GM23248 (cell line): ENCODE measurements around the gene MYO10. TPM values are rescaled to one million over a fixed set of nuclear protein-coding genes. Genes with fewer than 3 reads are reported as not detected.

Experiments
- DNase-seq: peaks from one replicate; pipeline ENCODE4 v3.0.0-alpha.2; 2015
- H2AFZ ChIP-seq: fragments of 200-600 bp; sonication (generic); 2 replicates; pipeline ENCODE4 v1.6.1; 2016; ENCODE audit warnings: antibody characterized with exemption
- H3F3A ChIP-seq: fragments of 200-600 bp; sonication (generic); 2 replicates; pipeline ENCODE4 v1.6.1; 2016; ENCODE audit warnings: mild to moderate bottlenecking, antibody characterized with exemption, mixed run types; ENCODE audit not compliant: insufficient read depth
- H3K27ac ChIP-seq: fragments of 200-600 bp; sonication (generic); 2 replicates; pipeline ENCODE4 v1.5.1; 2016; ENCODE audit warnings: mild to moderate bottlenecking
- H3K27me3 ChIP-seq: fragments of 200-600 bp; sonication (generic); replicated peaks from 2 replicates; pipeline ENCODE4 v1.6.1; 2016; ENCODE audit warnings: mild to moderate bottlenecking; ENCODE audit not compliant: insufficient read depth
- H3K36me3 ChIP-seq: fragments of 200-600 bp; sonication (generic); 2 replicates; pipeline ENCODE4 v1.6.1; 2016; ENCODE audit warnings: low read depth, mild to moderate bottlenecking
- H3K4me1 ChIP-seq: fragments of 200-600 bp; sonication (generic); 2 replicates; pipeline ENCODE4 v1.6.1; 2016; ENCODE audit warnings: mild to moderate bottlenecking; ENCODE audit not compliant: insufficient read depth
- H3K4me2 ChIP-seq: fragments of 200-600 bp; sonication (generic); one replicate; pipeline ENCODE4 v1.6.1; 2016; ENCODE audit warnings: mild to moderate bottlenecking; ENCODE audit not compliant: unreplicated experiment
- H3K4me3 ChIP-seq: fragments of 200-600 bp; sonication (generic); 2 replicates; pipeline ENCODE4 v1.5.1; 2016; ENCODE audit warnings: mild to moderate bottlenecking
- H3K79me2 ChIP-seq: fragments of 200-600 bp; sonication (generic); 2 replicates; pipeline ENCODE4 v1.6.1; 2016; ENCODE audit warnings: mild to moderate bottlenecking; ENCODE audit not compliant: insufficient read depth
- H3K9ac ChIP-seq: fragments of 200-600 bp; sonication (generic); 2 replicates; pipeline ENCODE4 v1.6.1; 2016; ENCODE audit warnings: mild to moderate bottlenecking
- H3K9me2 ChIP-seq: fragments of 200-600 bp; sonication (generic); 2 replicates; pipeline ENCODE4 v1.6.1; 2016; ENCODE audit warnings: mixed run types, mild to moderate bottlenecking, moderate library complexity; ENCODE audit not compliant: insufficient read depth
- H3K9me3 ChIP-seq: fragments of 200-600 bp; sonication (generic); one replicate; pipeline ENCODE4 v1.6.1; 2017; ENCODE audit warnings: low read depth
- H4K20me1 ChIP-seq: fragments of 200-600 bp; sonication (generic); 2 replicates; pipeline ENCODE4 v1.6.0; 2016; ENCODE audit not compliant: insufficient read depth
- EZH2 ChIP-seq: fragments of 200-600 bp; sonication (generic); IDR thresholded peaks from 2 replicates; pipeline ENCODE4 v1.6.1; 2018; ENCODE audit warnings: antibody characterized with exemption, mild to moderate bottlenecking; ENCODE audit not compliant: insufficient read depth, poor library complexity, severe bottlenecking
- EZH2phosphoT487 ChIP-seq: fragments of 200-600 bp; sonication (generic); IDR thresholded peaks from 2 replicates; pipeline ENCODE4 v1.6.1; 2018; ENCODE audit warnings: antibody characterized with exemption, moderate library complexity, mild to moderate bottlenecking, low read depth; ENCODE audit not compliant: insufficient read depth
- WGBS, 2 experiments: methylation state at CpG; one replicate each; pipeline ENCODE4 v1.1.6; 2015 to 2017; ENCODE audit warnings: low lambda C conversion rate in 2 of 2, low coverage in 1 of 2; ENCODE audit errors: missing lambda C conversion rate in 2 of 2; 5-methylcytosine and 5-hydroxymethylcytosine counted together
- in situ Hi-C: fragments of 300-500 bp; cut with MboI; formaldehyde crosslinking; loops from 2 replicates; pipeline ENCODE4 v1.15.0; 2020
- polyA plus RNA-seq: library from polyadenylated mRNA; unstranded; fragments of >200 nt; fragmentation: Nextera tagmentation; extraction: Ambion mirVana; gene quantifications from 2 replicates; pipeline ENCODE4 v1.2.1, GENCODE V29; 2016
- total RNA-seq: library from RNA; depleted of rRNA; stranded (reverse); fragments of >200 nt; shearing (Covaris generic); gene quantifications from 2 replicates; pipeline ENCODE4 v1.2.3, GENCODE V29; 2014

The MYO10 gene
- total and polyA plus RNA-seq, 2 experiments from 2014 or later, result 43.2 to 47.0 TPM

GRCh38 chr5:16756692-16757091 is 179.4 kb downstream of the MYO10 start:
- in situ Hi-C loops, result no loop called here
- Histone ChIP-seq H3K9ac (no peak overlapping the region), H3K9me2 (no peaks in the 10 kb centered on the region), H3K4me3 (no peak overlapping the region), H3K79me2 (peaks cover 40% of the 10 kb centered on the region), H3F3A (peaks cover 41% of the 10 kb centered on the region), H3K4me1 (no peaks in the 10 kb centered on the region), H3K9me3 (no peaks in the 10 kb centered on the region), H2AFZ (no peak overlapping the region), H3K27ac (no peak overlapping the region), H3K27me3 (no peaks in the 10 kb centered on the region), H3K36me3 (peaks cover 58% of the 10 kb centered on the region), H4K20me1 (no peaks in the 10 kb centered on the region), H3K4me2 (no peak overlapping the region)
- 95 to 97% methylated on average over 7 of the region's 7 CpGs for WGBS, 2 experiments
- no peak for DNase-seq
- no peak for TF ChIP-seq EZH2phosphoT487
- no peak for TF ChIP-seq EZH2

- H3K79me2 ChIP-seq, result peaks cover 51% of the 10 kb centered on the region
- no peak overlapping the region for H3K4me3 ChIP-seq
- no peaks in the 10 kb centered on the region for H3K27me3 ChIP-seq
- no peak for TF ChIP-seq EZH2phosphoT487
- TF ChIP-seq EZH2, result no peak
- no peak overlapping the region for H3K9ac ChIP-seq
- H3K9me3 ChIP-seq, result no peaks in the 10 kb centered on the region
- in situ Hi-C loops, result no loop called here
- no peaks in the 10 kb centered on the region for H3K4me1 ChIP-seq
- no peaks in the 10 kb centered on the region for H3K9me2 ChIP-seq
- no peaks in the 10 kb centered on the region for H4K20me1 ChIP-seq
- no peak for DNase-seq
- 97 to 100% methylated on average over 2 of the region's 2 CpGs for WGBS, 2 experiments
- peaks cover 50% of the 10 kb centered on the region for H3K36me3 ChIP-seq
- H3F3A ChIP-seq, result peaks cover 44% of the 10 kb centered on the region
- H3K4me2 ChIP-seq, result no peak overlapping the region
- no peak overlapping the region for H2AFZ ChIP-seq
- no peak overlapping the region for H3K27ac ChIP-seq
Observed at GRCh38 chr5:16755641-16756040, 180.4 kb downstream of the MYO10 start.

DNA sequence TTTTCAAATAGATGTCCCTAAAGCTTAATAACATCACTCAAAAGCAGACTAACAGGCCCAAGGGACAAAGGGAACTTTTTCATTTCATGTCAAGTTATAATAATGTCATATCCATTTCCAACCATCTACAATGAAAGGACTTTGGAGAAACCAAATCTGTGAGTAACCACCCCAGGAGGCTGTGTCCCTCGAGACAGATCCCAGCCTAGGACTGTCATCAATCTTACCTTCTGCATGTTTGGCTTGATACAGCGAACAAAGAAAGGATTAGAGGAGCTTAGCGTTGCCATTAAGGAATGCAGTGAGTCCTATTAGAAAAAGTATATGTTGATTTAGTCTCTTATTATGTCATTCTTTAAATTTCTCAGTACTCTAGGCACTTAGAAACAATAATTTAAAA is 181.5 kb downstream of the MYO10 start:
- Histone ChIP-seq H3K9me3 (no peaks in the 10 kb centered on the region), H3K79me2 (peaks cover 52% of the 10 kb centered on the region), H3K27me3 (no peaks in the 10 kb centered on the region), H3K4me3 (no peak overlapping the region), H4K20me1 (no peaks in the 10 kb centered on the region), H3K4me1 (no peaks in the 10 kb centered on the region), H3K9me2 (no peaks in the 10 kb centered on the region), H3K9ac (no peak overlapping the region), H3K27ac (no peak overlapping the region), H3K36me3 (peaks cover 46% of the 10 kb centered on the region), H3K4me2 (no peak overlapping the region), H2AFZ (no peak overlapping the region), H3F3A (peaks cover 44% of the 10 kb centered on the region)
- no peak for DNase-seq
- TF ChIP-seq EZH2phosphoT487 (no peak), EZH2 (no peak)
- 94 to 95% methylated on average over 3 of the region's 3 CpGs for WGBS, 2 experiments
- in situ Hi-C loops, result no loop called here

DNA sequence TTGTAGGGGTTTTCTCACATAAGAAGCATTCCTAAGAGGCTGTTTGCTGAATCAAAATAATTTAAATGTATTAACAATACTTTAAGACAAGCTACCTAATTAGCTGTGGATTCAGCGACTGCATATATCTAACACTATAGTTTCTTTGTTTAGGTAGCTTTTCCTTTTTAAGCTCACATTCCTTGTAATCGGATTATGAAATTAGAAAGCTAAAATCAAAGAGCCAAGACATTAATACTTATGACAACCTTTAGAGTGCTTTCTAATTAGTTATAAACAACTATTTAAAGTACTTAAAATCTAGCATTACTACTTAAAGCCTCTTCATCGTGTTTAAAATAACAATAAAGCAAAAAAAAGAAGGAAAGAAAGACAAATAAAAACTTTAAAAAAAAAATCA is 182.0 kb downstream of the MYO10 start:
- Histone ChIP-seq H3K27me3 (no peaks in the 10 kb centered on the region), H3K79me2 (peaks cover 52% of the 10 kb centered on the region), H3K4me1 (no peaks in the 10 kb centered on the region), H4K20me1 (no peaks in the 10 kb centered on the region), H3K9me2 (no peaks in the 10 kb centered on the region), H3K9me3 (no peaks in the 10 kb centered on the region), H3K4me3 (no peak overlapping the region), H2AFZ (no peak overlapping the region), H3K36me3 (peaks cover 43% of the 10 kb centered on the region), H3K27ac (no peak overlapping the region), H3K4me2 (no peak overlapping the region), H3K9ac (no peak overlapping the region), H3F3A (peaks cover 43% of the 10 kb centered on the region)
- in situ Hi-C loops, result no loop called here
- WGBS, 2 experiments, result 82 to 86% methylated on average over 3 of the region's 3 CpGs
- no peak for DNase-seq
- TF ChIP-seq EZH2phosphoT487 (no peak), EZH2 (no peak)

DNA sequence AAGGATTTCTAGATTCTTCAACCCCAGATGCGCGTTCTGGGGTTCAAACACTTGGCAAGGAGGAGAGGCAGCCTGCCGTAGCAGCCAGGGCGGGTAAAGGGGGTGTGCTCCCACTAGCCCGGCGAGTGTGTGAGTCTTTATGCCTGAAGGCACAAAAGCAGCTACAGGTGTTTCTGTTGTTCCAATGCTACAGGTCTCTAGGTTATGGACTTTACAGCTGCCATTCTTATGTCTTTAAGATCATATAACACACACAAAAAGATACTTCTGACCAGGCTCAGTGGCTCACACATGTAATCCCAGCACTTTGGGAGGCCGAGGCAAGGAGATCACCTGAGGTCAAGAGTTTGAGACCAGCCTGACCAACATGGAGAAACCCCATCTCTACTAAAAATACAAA is 185.6 kb downstream of the MYO10 start:
- H4K20me1 ChIP-seq, result no peaks in the 10 kb centered on the region
- in situ Hi-C loops, result no loop called here
- WGBS, 2 experiments, result 98 to 100% methylated on average over 7 of the region's 7 CpGs

More for the DNA sequence above, 185.6 kb downstream of the MYO10 start:
- peaks cover 46% of the 10 kb centered on the region for H3F3A ChIP-seq
- no peak overlapping the region for H3K4me3 ChIP-seq
- DNase-seq, result no peak
- H3K4me1 ChIP-seq, result no peaks in the 10 kb centered on the region
- peaks cover 14% of the 10 kb centered on the region; the same call in 1 of the 2 replicates for H3K36me3 ChIP-seq
- H3K9me2 ChIP-seq, result no peaks in the 10 kb centered on the region
- no peaks in the 10 kb centered on the region for H3K9me3 ChIP-seq
- H3K27me3 ChIP-seq, result no peaks in the 10 kb centered on the region
- TF ChIP-seq EZH2 (no peak), EZH2phosphoT487 (no peak)
- no peak overlapping the region for H3K4me2 ChIP-seq
- no peak overlapping the region for H2AFZ ChIP-seq
- no peak overlapping the region for H3K27ac ChIP-seq
- peaks cover 66% of the 10 kb centered on the region for H3K79me2 ChIP-seq
- no peak overlapping the region for H3K9ac ChIP-seq
